Measurements from ENCODE around the gene ARHGEF19.

- TF ChIP-seq CTCF (IDR thresholded peaks at IDR 0.05; ENCODE audit: low read depth, low read length) (no peak), EZH2phosphoT487 (IDR thresholded peaks at IDR 0.05; ENCODE audit: low read depth) (no peak)
These were observed 48.0 kb downstream of the ARHGEF19 start for GRCh38 chr1:16164213-16165072.

All from OCI-LY3 (cell line).